Activated CD4-positive, alpha-beta memory T cell treated with anti-CD3 and anti-CD28 coated beads, Interleukin-2, amount 10 ng/mL, durations not matched to agents 7 days and 5 days (primary cell): ENCODE measurements around the gene SYT13. TPM values are rescaled to one million over a fixed set of nuclear protein-coding genes. Genes with fewer than 3 reads are reported as not detected.

Source experiments
- CTCF ChIA-PET: fragments of 350-600 bp; sonication (Branson Sonifier 250); formaldehyde crosslinking; loops from one replicate; lab custom pipeline; 2021; ENCODE audit warnings: antibody characterized with exemption, inconsistent platforms; lab: Charles Lee
- POLR2A ChIA-PET: fragments of 350-600 bp; sonication (Branson Sonifier 250); formaldehyde crosslinking; loops from one replicate; lab custom pipeline; 2021; ENCODE audit warnings: antibody characterized with exemption; lab: Charles Lee
- DNase-seq: peaks from one replicate; pipeline ENCODE4 v3.0.0-alpha.2; 2020
- H3K27ac Mint-ChIP-seq: one replicate; pipeline ENCODE4 v1.8.0; 2021; ENCODE audit warnings: mild to moderate bottlenecking, mixed read lengths
- H3K27me3 Mint-ChIP-seq: one replicate; pipeline ENCODE4 v1.8.0; 2021; ENCODE audit warnings: mixed read lengths
- H3K36me3 Mint-ChIP-seq: one replicate; pipeline ENCODE4 v1.8.0; 2021; ENCODE audit warnings: low read depth, mixed read lengths
- H3K4me1 Mint-ChIP-seq: one replicate; pipeline ENCODE4 v1.8.0; 2021; ENCODE audit warnings: mixed read lengths
- H3K4me3 Mint-ChIP-seq: one replicate; pipeline ENCODE4 v1.8.0; 2021; ENCODE audit warnings: mild to moderate bottlenecking, mixed read lengths
- H3K9me3 Mint-ChIP-seq: one replicate; pipeline ENCODE4 v1.8.0; 2021; ENCODE audit warnings: mixed read lengths
- total RNA-seq, 2 experiments: library from RNA; stranded (reverse); gene quantifications; one replicate each; pipeline ENCODE4 v1.2.3, GENCODE V29; 2021

Gene SYT13
- total RNA-seq, 2 experiments from 2014 or later = not detected

- Mint-ChIP-seq H3K4me3 (no peak overlapping the region), H3K4me1 (peaks cover 8% of the 10 kb centered on the region), H3K27me3 (no peaks in the 10 kb centered on the region), H3K9me3 (no peaks in the 10 kb centered on the region), H3K27ac (no peak overlapping the region), H3K36me3 (no peaks in the 10 kb centered on the region)
- ChIA-PET CTCF (no interaction called here), POLR2A (no interaction called here)
- no peak for DNase-seq
Measured at GRCh38 chr11:45213717-45214116, 72.4 kb downstream of the SYT13 start.

- no peak overlapping the region for H3K27ac Mint-ChIP-seq
- no peaks in the 10 kb centered on the region for H3K36me3 Mint-ChIP-seq
- ChIA-PET POLR2A (no interaction called here), CTCF (no interaction called here)
- peaks cover 8% of the 10 kb centered on the region for H3K4me1 Mint-ChIP-seq
- no peaks in the 10 kb centered on the region for H3K9me3 Mint-ChIP-seq
- H3K4me3 Mint-ChIP-seq = no peak overlapping the region
- DNase-seq = no peak
- H3K27me3 Mint-ChIP-seq = no peaks in the 10 kb centered on the region
Measured at GRCh38 chr11:45213316-45213665, 72.8 kb downstream of the SYT13 start.

- Mint-ChIP-seq H3K4me1 (peaks cover 8% of the 10 kb centered on the region), H3K36me3 (no peaks in the 10 kb centered on the region), H3K9me3 (no peaks in the 10 kb centered on the region), H3K27ac (no peak overlapping the region), H3K4me3 (no peak overlapping the region), H3K27me3 (no peaks in the 10 kb centered on the region)
- DNase-seq = no peak
- POLR2A ChIA-PET = no interaction called here
- CTCF ChIA-PET = no interaction called here
Measured at GRCh38 chr11:45212566-45213315, 73.4 kb downstream of the SYT13 start.

DNA sequence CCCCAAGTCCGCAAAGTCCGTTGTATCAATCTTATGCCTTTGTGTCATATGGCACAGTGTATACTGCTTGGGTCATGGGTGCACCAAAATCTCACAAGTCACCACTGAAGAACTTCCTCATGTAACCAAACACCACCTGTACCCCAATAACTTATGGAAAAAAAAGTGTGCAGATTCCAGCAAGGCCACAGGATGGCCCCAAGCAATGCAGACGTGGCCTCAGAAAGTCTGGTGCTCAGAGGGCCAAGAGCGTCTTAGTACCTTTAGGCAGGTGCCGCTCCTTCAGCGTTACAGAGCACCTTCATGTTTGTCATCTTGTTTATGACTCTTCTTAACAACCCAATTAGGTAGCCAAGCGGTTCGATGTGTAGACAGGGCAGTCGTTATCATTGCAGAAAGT, 74.4 kb downstream of the SYT13 start:
- Mint-ChIP-seq H3K4me3 (no peak overlapping the region), H3K4me1 (peaks cover 8% of the 10 kb centered on the region), H3K27ac (no peak overlapping the region), H3K36me3 (no peaks in the 10 kb centered on the region), H3K27me3 (no peaks in the 10 kb centered on the region), H3K9me3 (no peaks in the 10 kb centered on the region)
- ChIA-PET POLR2A (no interaction called here), CTCF (no interaction called here)
- no peak for DNase-seq

DNA sequence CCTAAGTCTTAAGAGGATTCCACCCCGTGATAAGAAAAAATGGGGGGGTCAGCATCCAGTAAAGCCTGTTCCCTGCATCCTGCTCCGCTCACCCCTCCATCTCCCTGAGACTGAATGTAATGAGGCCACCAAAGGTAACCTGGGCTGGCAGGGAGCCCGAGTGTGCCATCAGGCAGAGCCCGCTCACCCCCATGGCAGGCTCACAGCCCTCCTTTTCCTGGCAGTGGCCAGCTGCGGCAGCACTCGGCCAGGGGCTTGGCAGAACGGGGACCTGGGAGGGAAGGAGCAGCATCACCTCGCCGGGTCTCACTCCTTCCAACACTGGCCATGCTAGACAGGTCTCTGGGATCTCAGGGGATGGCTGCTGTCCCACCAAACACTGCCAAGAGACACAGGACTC, 75.3 kb downstream of the SYT13 start:
- H3K27me3 Mint-ChIP-seq = no peaks in the 10 kb centered on the region
- H3K4me1 Mint-ChIP-seq = peaks cover 8% of the 10 kb centered on the region
- ChIA-PET CTCF (no interaction called here), POLR2A (no interaction called here)
- H3K4me3 Mint-ChIP-seq = no peak overlapping the region
- no peaks in the 10 kb centered on the region for H3K9me3 Mint-ChIP-seq
- no peaks in the 10 kb centered on the region for H3K36me3 Mint-ChIP-seq
- no peak overlapping the region for H3K27ac Mint-ChIP-seq
- DNase-seq = no peak

GRCh38 chr11:45209891-45210699, 76.0 kb downstream of the SYT13 start:
- H3K27me3 Mint-ChIP-seq = no peaks in the 10 kb centered on the region
- CTCF ChIA-PET = no interaction called here
- no peak overlapping the region for H3K27ac Mint-ChIP-seq
- no peak overlapping the region for H3K4me3 Mint-ChIP-seq
- H3K4me1 Mint-ChIP-seq = peaks cover 3% of the 10 kb centered on the region
- H3K9me3 Mint-ChIP-seq = no peaks in the 10 kb centered on the region
- POLR2A ChIA-PET = no interaction called here
- no peaks in the 10 kb centered on the region for H3K36me3 Mint-ChIP-seq
- DNase-seq = no peak

DNA sequence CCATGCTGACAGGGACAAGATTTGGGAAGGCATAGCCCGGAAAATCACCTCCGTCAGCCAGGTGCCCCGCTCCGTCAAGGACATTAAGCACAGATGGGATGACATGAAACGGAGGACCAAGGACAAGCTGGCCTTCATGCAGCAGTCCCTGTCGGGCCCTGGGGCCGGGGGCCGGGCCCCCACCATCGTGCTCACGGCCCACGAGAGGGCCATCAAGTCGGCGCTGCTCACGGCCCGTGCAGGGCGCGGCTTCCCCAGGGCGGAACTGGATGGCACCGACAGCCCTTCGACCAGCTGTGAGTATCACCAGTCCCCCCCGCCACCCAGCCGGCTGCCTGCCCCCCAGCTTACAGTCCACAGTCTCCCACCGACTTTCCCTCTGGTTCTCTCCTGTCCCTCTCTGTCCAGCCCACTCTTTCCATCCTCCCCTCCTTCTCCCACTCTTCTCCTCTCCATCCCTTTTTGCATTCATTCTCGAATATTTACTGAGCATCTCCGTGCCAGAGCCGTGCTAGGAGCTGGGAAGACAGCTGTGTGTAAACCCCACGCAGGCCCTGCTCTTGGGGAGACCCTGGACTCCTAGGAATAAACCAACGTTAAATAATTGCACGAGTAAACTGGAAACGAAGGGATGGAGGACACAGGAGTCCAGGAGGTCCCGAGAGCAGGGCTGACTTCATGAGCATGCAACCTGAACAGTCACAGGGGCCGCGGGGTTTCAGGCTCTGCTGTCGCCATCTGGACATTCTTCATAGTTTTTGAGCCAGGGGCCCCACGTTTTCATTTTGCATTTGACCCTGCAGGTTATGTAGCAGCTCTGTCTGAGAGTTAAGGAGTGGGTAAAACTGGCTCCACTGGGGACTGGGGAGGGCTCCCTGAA, 76.9 kb downstream of the SYT13 start:
- Mint-ChIP-seq H3K4me3 (no peak overlapping the region), H3K27me3 (no peaks in the 10 kb centered on the region), H3K9me3 (no peaks in the 10 kb centered on the region), H3K4me1 (no peaks in the 10 kb centered on the region), H3K27ac (no peak overlapping the region), H3K36me3 (no peaks in the 10 kb centered on the region)
- no peak for DNase-seq
- POLR2A ChIA-PET = no interaction called here
- CTCF ChIA-PET = no interaction called here

DNA sequence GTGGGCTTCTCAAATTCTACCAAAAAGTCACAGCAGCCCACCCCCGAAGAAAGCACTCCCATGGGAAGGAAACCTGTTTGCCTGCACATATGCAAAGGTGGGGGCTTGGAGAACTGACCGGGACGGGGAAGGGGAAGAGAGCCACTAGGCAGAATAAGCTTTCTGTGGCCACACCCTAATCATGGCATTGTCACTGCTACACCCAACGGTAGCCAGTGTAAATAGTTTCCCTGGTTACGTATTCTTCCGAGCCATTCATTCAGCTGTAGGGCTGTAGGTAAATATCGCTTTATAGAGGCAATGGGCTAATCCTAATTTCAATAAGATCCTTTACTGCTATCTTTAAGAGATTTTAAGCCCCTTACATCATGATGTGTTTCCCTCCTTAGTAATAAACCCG, 78.0 kb downstream of the SYT13 start:
- CTCF ChIA-PET = no interaction called here

GRCh38 chr11:45205978-45206377, 80.2 kb downstream of the SYT13 start:
- H3K36me3 Mint-ChIP-seq = no peaks in the 10 kb centered on the region
- no peaks in the 10 kb centered on the region for H3K4me1 Mint-ChIP-seq
- ChIA-PET POLR2A (no interaction called here), CTCF (no interaction called here)
- no peak for DNase-seq
- H3K27ac Mint-ChIP-seq = no peak overlapping the region
- no peak overlapping the region for H3K4me3 Mint-ChIP-seq
- no peaks in the 10 kb centered on the region for H3K27me3 Mint-ChIP-seq
- H3K9me3 Mint-ChIP-seq = no peaks in the 10 kb centered on the region

More for the DNA sequence above, 78.0 kb downstream of the SYT13 start:
- H3K9me3 Mint-ChIP-seq = no peaks in the 10 kb centered on the region
- H3K36me3 Mint-ChIP-seq = no peaks in the 10 kb centered on the region
- H3K27me3 Mint-ChIP-seq = no peaks in the 10 kb centered on the region
- H3K4me1 Mint-ChIP-seq = no peaks in the 10 kb centered on the region
- no peak for DNase-seq
- no peak overlapping the region for H3K4me3 Mint-ChIP-seq
- POLR2A ChIA-PET = no interaction called here
- H3K27ac Mint-ChIP-seq = no peak overlapping the region

GRCh38 chr11:45204761-45205160, 81.4 kb downstream of the SYT13 start:
- POLR2A ChIA-PET = no interaction called here
- H3K9me3 Mint-ChIP-seq = no peaks in the 10 kb centered on the region
- no peak for DNase-seq
- CTCF ChIA-PET = no interaction called here
- no peaks in the 10 kb centered on the region for H3K36me3 Mint-ChIP-seq
- no peaks in the 10 kb centered on the region for H3K4me1 Mint-ChIP-seq
- no peaks in the 10 kb centered on the region for H3K27me3 Mint-ChIP-seq
- H3K27ac Mint-ChIP-seq = no peak overlapping the region
- no peak overlapping the region for H3K4me3 Mint-ChIP-seq

DNA sequence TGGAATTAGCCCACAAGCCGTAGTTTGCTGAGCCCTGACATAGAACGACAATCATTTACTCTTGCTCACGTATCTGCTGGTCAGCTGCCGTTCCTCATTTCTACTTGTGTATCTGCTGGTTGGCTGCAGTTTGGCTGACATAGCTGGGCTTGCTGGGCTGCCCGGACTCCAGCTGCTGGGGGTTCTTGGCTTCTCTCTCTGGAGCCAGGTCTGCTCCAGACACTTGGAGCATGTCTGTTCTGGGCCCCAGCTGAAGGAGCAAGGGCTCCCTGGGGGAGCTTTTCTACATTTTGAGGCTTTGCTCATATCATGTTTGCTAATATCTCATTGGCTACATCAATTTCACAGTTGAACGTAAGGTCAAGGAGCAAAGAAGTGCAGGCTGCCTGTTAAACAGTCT, 92.4 kb downstream of the SYT13 start:
- Mint-ChIP-seq H3K9me3 (no peaks in the 10 kb centered on the region), H3K4me3 (no peak overlapping the region), H3K27ac (no peak overlapping the region), H3K36me3 (no peaks in the 10 kb centered on the region), H3K4me1 (no peaks in the 10 kb centered on the region), H3K27me3 (no peaks in the 10 kb centered on the region)
- no peak for DNase-seq
- POLR2A ChIA-PET = no interaction called here
- CTCF ChIA-PET = no interaction called here
